Measurements from ENCODE around the gene B4GALNT2. TPM values are rescaled to one million over a fixed set of nuclear protein-coding genes. Genes with fewer than 3 reads are reported as not detected.

B4GALNT2 gene
- total and polyA plus RNA-seq, 2 of the 13 experiments (the other 11 are each of a cell fraction or from before 2014, with no cell fraction given) = not detected

DNA sequence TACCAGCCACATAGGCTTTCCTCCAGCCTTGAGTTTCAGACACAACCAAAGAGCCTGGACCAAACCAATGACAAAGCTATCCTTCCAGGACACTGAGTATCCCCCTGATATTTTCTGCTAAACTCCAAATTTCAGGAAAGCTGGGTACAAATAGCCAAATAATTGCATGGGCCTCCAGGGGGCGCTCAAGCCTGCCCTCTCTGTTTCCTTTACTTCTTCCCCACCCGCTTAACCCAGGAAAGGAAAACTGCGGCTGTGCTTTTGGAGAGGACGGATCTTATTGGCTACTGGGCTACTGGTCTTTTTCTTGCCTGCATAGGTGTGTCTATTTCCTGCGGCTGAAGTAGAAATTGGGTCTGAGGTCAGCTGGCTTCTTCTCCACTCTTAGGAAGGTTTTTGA, 47.7 kb downstream of the B4GALNT2 start (continued):
- TF ChIP-seq, protein P1, sequence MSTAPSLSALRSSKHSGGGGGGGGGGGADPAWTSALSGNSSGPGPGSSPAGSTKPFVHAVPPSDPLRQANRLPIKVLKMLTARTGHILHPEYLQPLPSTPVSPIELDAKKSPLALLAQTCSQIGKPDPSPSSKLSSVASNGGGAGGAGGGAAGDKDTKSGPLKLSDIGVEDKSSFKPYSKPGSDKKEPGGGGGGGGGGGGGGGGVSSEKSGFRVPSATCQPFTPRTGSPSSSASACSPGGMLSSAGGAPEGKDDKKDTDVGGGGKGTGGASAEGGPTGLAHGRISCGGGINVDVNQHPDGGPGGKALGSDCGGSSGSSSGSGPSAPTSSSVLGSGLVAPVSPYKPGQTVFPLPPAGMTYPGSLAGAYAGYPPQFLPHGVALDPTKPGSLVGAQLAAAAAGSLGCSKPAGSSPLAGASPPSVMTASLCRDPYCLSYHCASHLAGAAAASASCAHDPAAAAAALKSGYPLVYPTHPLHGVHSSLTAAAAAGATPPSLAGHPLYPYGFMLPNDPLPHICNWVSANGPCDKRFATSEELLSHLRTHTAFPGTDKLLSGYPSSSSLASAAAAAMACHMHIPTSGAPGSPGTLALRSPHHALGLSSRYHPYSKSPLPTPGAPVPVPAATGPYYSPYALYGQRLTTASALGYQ (CRISPR knock-in tag; IDR thresholded peaks at IDR 0.05) = no peak
- TF ChIP-seq, protein P2, sequence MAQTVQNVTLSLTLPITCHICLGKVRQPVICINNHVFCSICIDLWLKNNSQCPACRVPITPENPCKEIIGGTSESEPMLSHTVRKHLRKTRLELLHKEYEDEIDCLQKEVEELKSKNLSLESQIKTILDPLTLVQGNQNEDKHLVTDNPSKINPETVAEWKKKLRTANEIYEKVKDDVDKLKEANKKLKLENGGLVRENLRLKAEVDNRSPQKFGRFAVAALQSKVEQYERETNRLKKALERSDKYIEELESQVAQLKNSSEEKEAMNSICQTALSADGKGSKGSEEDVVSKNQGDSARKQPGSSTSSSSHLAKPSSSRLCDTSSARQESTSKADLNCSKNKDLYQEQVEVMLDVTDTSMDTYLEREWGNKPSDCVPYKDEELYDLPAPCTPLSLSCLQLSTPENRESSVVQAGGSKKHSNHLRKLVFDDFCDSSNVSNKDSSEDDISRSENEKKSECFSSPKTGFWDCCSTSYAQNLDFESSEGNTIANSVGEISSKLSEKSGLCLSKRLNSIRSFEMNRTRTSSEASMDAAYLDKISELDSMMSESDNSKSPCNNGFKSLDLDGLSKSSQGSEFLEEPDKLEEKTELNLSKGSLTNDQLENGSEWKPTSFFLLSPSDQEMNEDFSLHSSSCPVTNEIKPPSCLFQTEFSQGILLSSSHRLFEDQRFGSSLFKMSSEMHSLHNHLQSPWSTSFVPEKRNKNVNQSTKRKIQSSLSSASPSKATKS (CRISPR knock-in tag; IDR thresholded peaks at IDR 0.05) = no peak
- TF ChIP-seq ZBTB2 (CRISPR knock-in tag; IDR thresholded peaks at IDR 0.05; ENCODE audit: low read depth) (no peak), ZBTB34 (CRISPR knock-in tag; IDR thresholded peaks at IDR 0.05) (no peak), STAG1 (CRISPR knock-in tag; IDR thresholded peaks at IDR 0.05) (peak; percentile 80), POGZ (CRISPR knock-in tag; IDR thresholded peaks at IDR 0.05) (no peak), ELF4 (CRISPR knock-in tag; IDR thresholded peaks at IDR 0.05; ENCODE audit: borderline replicate concordance) (no peak), ZNF251 (CRISPR knock-in tag; IDR thresholded peaks at IDR 0.05) (no peak), ZNF512 (CRISPR knock-in tag; IDR thresholded peaks at IDR 0.05) (no peak), IRX3 (CRISPR knock-in tag; IDR thresholded peaks at IDR 0.05; ENCODE audit: borderline replicate concordance, low read depth) (no peak), TEAD2 (CRISPR knock-in tag; IDR thresholded peaks at IDR 0.05) (no peak), KLF16 (CRISPR knock-in tag; IDR thresholded peaks at IDR 0.05) (no peak), TOPORS (CRISPR knock-in tag; IDR thresholded peaks at IDR 0.05) (no peak), MIXL1 (CRISPR knock-in tag; IDR thresholded peaks at IDR 0.05) (peak; percentile 69; the same call in 1 of the 2 replicates)
- TF ChIP-seq, protein P3, sequence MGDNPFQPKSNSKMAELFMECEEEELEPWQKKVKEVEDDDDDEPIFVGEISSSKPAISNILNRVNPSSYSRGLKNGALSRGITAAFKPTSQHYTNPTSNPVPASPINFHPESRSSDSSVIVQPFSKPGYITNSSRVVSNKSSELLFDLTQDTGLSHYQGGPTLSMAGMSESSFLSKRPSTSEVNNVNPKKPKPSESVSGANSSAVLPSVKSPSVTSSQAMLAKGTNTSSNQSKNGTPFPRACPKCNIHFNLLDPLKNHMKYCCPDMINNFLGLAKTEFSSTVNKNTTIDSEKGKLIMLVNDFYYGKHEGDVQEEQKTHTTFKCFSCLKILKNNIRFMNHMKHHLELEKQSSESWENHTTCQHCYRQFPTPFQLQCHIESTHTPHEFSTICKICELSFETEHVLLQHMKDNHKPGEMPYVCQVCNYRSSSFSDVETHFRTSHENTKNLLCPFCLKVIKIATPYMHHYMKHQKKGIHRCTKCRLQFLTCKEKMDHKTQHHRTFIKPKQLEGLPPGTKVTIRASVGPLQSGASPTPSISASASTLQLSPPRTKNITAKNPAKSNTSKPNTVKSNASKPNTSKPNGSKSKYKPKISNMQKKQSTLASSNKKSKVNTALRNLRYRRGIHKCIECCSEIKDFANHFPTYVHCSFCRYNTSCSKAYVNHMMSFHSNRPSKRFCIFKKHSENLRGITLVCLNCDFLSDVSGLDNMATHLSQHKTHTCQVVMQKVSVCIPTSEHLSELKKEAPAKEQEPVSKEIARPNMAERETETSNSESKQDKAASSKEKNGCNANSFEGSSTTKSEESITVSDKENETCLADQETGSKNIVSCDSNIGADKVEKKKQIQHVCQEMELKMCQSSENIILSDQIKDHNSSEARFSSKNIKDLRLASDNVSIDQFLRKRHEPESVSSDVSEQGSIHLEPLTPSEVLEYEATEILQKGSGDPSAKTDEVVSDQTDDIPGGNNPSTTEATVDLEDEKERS (CRISPR knock-in tag; IDR thresholded peaks at IDR 0.05) = no peak
- TF ChIP-seq, protein P4, sequence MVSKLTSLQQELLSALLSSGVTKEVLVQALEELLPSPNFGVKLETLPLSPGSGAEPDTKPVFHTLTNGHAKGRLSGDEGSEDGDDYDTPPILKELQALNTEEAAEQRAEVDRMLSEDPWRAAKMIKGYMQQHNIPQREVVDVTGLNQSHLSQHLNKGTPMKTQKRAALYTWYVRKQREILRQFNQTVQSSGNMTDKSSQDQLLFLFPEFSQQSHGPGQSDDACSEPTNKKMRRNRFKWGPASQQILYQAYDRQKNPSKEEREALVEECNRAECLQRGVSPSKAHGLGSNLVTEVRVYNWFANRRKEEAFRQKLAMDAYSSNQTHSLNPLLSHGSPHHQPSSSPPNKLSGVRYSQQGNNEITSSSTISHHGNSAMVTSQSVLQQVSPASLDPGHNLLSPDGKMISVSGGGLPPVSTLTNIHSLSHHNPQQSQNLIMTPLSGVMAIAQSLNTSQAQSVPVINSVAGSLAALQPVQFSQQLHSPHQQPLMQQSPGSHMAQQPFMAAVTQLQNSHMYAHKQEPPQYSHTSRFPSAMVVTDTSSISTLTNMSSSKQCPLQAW (CRISPR knock-in tag; IDR thresholded peaks at IDR 0.05) = 0 out of 2 replicates have a peak, but pooled peaks have one; percentile 36
